NCI-H774 (cell line): Measurements from ENCODE around the gene CCDC34.

Source experiments
- DNase-seq: peaks from one replicate; lab custom pipeline; 2025; lab: John Stamatoyannopoulos, UW

Gene CCDC34

DNA sequence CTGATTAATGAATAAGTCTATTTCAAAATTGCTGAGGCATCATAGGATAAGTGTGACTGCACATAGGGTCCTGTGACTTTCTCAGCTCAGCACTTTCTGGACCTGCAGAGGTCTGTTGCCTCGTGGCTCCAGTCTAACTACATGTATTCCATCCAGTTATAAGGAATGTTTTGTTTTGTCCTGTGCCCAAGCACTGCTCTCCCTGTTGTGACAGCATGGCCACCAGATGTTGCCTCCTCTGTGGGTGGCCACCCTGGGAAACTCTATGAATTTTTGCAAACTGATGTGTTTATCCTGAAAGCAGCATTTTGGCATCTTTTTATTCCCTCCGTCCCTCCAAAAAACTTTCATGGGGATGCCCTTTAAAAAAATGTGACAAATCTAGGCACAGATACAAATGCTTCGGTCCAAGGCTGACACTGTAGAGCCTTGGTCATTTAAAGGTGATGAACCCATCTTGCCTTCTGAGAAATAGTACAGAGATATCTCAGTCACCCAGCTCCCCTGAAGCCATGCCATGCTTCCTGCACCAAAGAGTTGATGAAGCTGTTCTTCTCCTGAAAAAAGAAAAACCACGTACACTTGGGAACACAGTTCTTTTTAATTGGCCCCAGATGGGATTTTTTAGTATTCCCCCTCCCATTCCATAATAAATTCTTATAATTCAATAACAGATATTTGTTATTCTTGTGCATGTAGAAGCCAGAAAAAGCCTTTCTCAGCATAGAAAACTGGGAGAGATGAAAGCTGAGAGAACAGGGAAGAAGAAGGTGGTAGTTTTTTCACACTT, 72.6 kb downstream of the CCDC34 start:
- no peak for DNase-seq
